Sigmoid colon (tissue), 4 donors: Measurements from ENCODE around the gene PLEKHH3.

Source experiments
- POLR2AphosphoS5 ChIP-seq, 4 donors: sonication (generic); formaldehyde crosslinking; IDR thresholded peaks; one replicate each; pipeline ENCODE4 v1.6.1; 2017; ENCODE audit warnings: antibody characterized with exemption in 4 of 4
- TF ChIP-seq, protein P1 (sequence below), 4 experiments: fragments of 450-650 bp in 3 of 4; fragments of 200-600 bp in 1 of 4; IDR thresholded peaks; one replicate each; pipeline ENCODE4 v1.5.1; 2016 to 2019; ENCODE audit warnings: antibody characterized with exemption in 4 of 4, mild to moderate bottlenecking in 3 of 4, moderate library complexity in 2 of 4

- TF ChIP-seq, protein P1, sequence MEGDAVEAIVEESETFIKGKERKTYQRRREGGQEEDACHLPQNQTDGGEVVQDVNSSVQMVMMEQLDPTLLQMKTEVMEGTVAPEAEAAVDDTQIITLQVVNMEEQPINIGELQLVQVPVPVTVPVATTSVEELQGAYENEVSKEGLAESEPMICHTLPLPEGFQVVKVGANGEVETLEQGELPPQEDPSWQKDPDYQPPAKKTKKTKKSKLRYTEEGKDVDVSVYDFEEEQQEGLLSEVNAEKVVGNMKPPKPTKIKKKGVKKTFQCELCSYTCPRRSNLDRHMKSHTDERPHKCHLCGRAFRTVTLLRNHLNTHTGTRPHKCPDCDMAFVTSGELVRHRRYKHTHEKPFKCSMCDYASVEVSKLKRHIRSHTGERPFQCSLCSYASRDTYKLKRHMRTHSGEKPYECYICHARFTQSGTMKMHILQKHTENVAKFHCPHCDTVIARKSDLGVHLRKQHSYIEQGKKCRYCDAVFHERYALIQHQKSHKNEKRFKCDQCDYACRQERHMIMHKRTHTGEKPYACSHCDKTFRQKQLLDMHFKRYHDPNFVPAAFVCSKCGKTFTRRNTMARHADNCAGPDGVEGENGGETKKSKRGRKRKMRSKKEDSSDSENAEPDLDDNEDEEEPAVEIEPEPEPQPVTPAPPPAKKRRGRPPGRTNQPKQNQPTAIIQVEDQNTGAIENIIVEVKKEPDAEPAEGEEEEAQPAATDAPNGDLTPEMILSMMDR (IDR thresholded peaks at IDR 0.05), result no peak
- TF ChIP-seq POLR2AphosphoS5 (IDR thresholded peaks at IDR 0.05), result no peak
These were observed 6.6 kb downstream of the PLEKHH3 start for GRCh38 chr17:42669977-42670788.
